ENCODE results near the gene BRCA2. TPM values are rescaled to one million over a fixed set of nuclear protein-coding genes. Genes with fewer than 3 reads are reported as not detected.
A peak's percentile ranks its signal among the peaks of the same experiment; 100 is the strongest.

The BRCA2 gene
- total RNA-seq, 1 donor from 2014 or later, result 3.4 TPM

- Histone ChIP-seq H4K20me1 (ENCODE audit: insufficient read depth, low read length) (no peaks in the 10 kb centered on the region), H3K36me3 (ENCODE audit: insufficient read depth, low read length) (no peaks in the 10 kb centered on the region), H3K79me2 (ENCODE audit: insufficient read depth, low read length) (no peaks in the 10 kb centered on the region), H3K27ac (ENCODE audit: low read depth, low read length) (no peak overlapping the region), H3K27me3 (ENCODE audit: insufficient read depth, low read length) (no peaks in the 10 kb centered on the region), H2AFZ (ENCODE audit: low read depth, low read length) (peak overlapping the region; percentile 72), H3K9ac (ENCODE audit: low read length) (peak overlapping the region; percentile 75), H3K9me3 (ENCODE audit: insufficient read depth, low read depth, low read length) (no peaks in the 10 kb centered on the region), H3K4me3 (ENCODE audit: insufficient read depth, low read depth, low read length) (peak overlapping the region; percentile 13), H3K4me2 (ENCODE audit: low read length) (peak overlapping the region; percentile 93), H3K4me1 (ENCODE audit: insufficient read depth, low read length) (peaks cover 5% of the 10 kb centered on the region)
- Mint-ChIP-seq H3K27ac (ENCODE audit: unreplicated experiment) (peak overlapping the region; percentile 63), H3K4me1 (ENCODE audit: low read depth, unreplicated experiment) (peaks cover 10% of the 10 kb centered on the region), H3K27me3 (ENCODE audit: low read depth, unreplicated experiment) (peaks cover 4% of the 10 kb centered on the region), H3K4me3 (ENCODE audit: unreplicated experiment) (peak overlapping the region; percentile 74), H3K36me3 (ENCODE audit: low read depth, unreplicated experiment) (peaks cover 19% of the 10 kb centered on the region), H3K9me3 (ENCODE audit: unreplicated experiment) (peaks cover 1% of the 10 kb centered on the region)
- FAIRE-seq (no peak), DNase-seq (ENCODE audit: low read depth) (no peak)
- TF ChIP-seq CTCF (IDR thresholded peaks at IDR 0.05; ENCODE audit: insufficient read depth, low read depth, low read length), result no peak
Observed at GRCh38 chr13:32428581-32429432, 113.5 kb downstream of the BRCA2 start.

- no peak for DNase-seq (ENCODE audit: low read depth)
- H3K27ac Mint-ChIP-seq (ENCODE audit: unreplicated experiment), result no peak overlapping the region
- FAIRE-seq, result no peak
Observed at GRCh38 chr13:32429433-32429909, 114.2 kb downstream of the BRCA2 start.

More at GRCh38 chr13:32429433-32429909, 114.2 kb downstream of the BRCA2 start:
- TF ChIP-seq CTCF (IDR thresholded peaks at IDR 0.05; ENCODE audit: insufficient read depth, low read depth, low read length), result no peak
- TF ChIP-seq EZH2 (IDR thresholded peaks at IDR 0.05; ENCODE audit: insufficient read depth, low read length), result no peak
- H3K9me3 ChIP-seq (ENCODE audit: insufficient read depth, low read depth, low read length), result no peaks in the 10 kb centered on the region
- H3K4me3 ChIP-seq (ENCODE audit: insufficient read depth, low read depth, low read length), result no peak overlapping the region
- Mint-ChIP-seq H3K9me3 (ENCODE audit: unreplicated experiment) (peaks cover 1% of the 10 kb centered on the region), H3K27me3 (ENCODE audit: low read depth, unreplicated experiment) (peaks cover 4% of the 10 kb centered on the region), H3K36me3 (ENCODE audit: low read depth, unreplicated experiment) (peaks cover 16% of the 10 kb centered on the region), H3K4me1 (ENCODE audit: low read depth, unreplicated experiment) (peaks cover 10% of the 10 kb centered on the region), H3K4me3 (ENCODE audit: unreplicated experiment) (no peak overlapping the region)
- no peaks in the 10 kb centered on the region for H4K20me1 ChIP-seq (ENCODE audit: insufficient read depth, low read length)
- H3K4me2 ChIP-seq (ENCODE audit: low read length), result no peak overlapping the region
- no peak overlapping the region for H3K9ac ChIP-seq (ENCODE audit: low read length)
- no peak overlapping the region for H3K27ac ChIP-seq (ENCODE audit: low read depth, low read length)
- no peaks in the 10 kb centered on the region for H3K36me3 ChIP-seq (ENCODE audit: insufficient read depth, low read length)
- no peak overlapping the region for H2AFZ ChIP-seq (ENCODE audit: low read depth, low read length)
- peaks cover 5% of the 10 kb centered on the region for H3K4me1 ChIP-seq (ENCODE audit: insufficient read depth, low read length)
- H3K27me3 ChIP-seq (ENCODE audit: insufficient read depth, low read length), result no peaks in the 10 kb centered on the region
- H3K79me2 ChIP-seq (ENCODE audit: insufficient read depth, low read length), result no peaks in the 10 kb centered on the region
